Neural cell (in vitro differentiated cells): ENCODE measurements around the gene LIN7B.

Experiments
- CTCF ChIP-seq: fragments of 450-650 bp; IDR thresholded peaks from 2 replicates; pipeline ENCODE4 v1.5.1; 2014; ENCODE audit warnings: antibody characterized with exemption, mild to moderate bottlenecking, moderate library complexity; ENCODE audit not compliant: poor library complexity, severe bottlenecking
- EP300 ChIP-seq: fragments of 450-650 bp; conservative IDR thresholded peaks from 2 replicates; pipeline ENCODE4 v1.6.1; 2014; ENCODE audit warnings: antibody characterized with exemption, mild to moderate bottlenecking, moderate library complexity; ENCODE audit not compliant: poor library complexity, severe bottlenecking
- EZH2 ChIP-seq: fragments of 200-600, 300-800 bp; shearing (Covaris generic), sonication (generic); IDR thresholded peaks from 2 replicates; pipeline ENCODE4 v1.6.1; 2014; ENCODE audit warnings: antibody characterized with exemption, low read length, borderline replicate concordance, mild to moderate bottlenecking; ENCODE audit not compliant: insufficient read depth, poor library complexity, severe bottlenecking
- POLR2AphosphoS5 ChIP-seq: IDR thresholded peaks from 2 replicates; pipeline ENCODE4 v1.6.1; 2012
- RAD21 ChIP-seq: fragments of 450-650 bp; conservative IDR thresholded peaks from 2 replicates; pipeline ENCODE4 v1.6.1; 2014; ENCODE audit warnings: antibody characterized with exemption, mild to moderate bottlenecking, moderate library complexity

- TF ChIP-seq CTCF (no peak), EZH2 (no peak), POLR2AphosphoS5 (peak; percentile 76), RAD21 (no peak), EP300 (no peak)
These were observed 627 bp downstream of the LIN7B start for GRCh38 chr19:49114630-49115363.
